K562 (cell line): ENCODE data around the gene GIT2. TPM values are rescaled to one million over a fixed set of nuclear protein-coding genes. Genes with fewer than 3 reads are reported as not detected.

Experiments
- DDX20 ChIP-seq: fragments of 450-650 bp; IDR thresholded peaks from 2 replicates; pipeline ENCODE4 v1.6.1; 2016; ENCODE audit warnings: missing genetic modification characterization, low read depth, mild to moderate bottlenecking, missing compliant biosample characterization, moderate library complexity
- ELF4 ChIP-seq: fragments of 450-650 bp; formaldehyde crosslinking; IDR thresholded peaks from 2 replicates; pipeline ENCODE4 v1.4.0; 2022; ENCODE audit warnings: missing genetic modification characterization
- ETV1 ChIP-seq: fragments of 450-650 bp; conservative IDR thresholded peaks from 2 replicates; pipeline ENCODE4 v1.6.1; 2016; ENCODE audit warnings: missing genetic modification characterization, control low read depth, low read depth, missing compliant biosample characterization
- EWSR1 ChIP-seq: fragments of 450-650 bp; IDR thresholded peaks from 2 replicates; pipeline ENCODE4 v1.6.1; 2018; ENCODE audit warnings: borderline replicate concordance, mild to moderate bottlenecking, low read depth, moderate library complexity; ENCODE audit not compliant: partially characterized antibody
- HDAC6 ChIP-seq: IDR thresholded peaks from 2 replicates; pipeline ENCODE4 v1.6.1; 2012; ENCODE audit warnings: low read depth, mild to moderate bottlenecking, control low read depth, inconsistent platforms, low read length, moderate library complexity
- KLF1 ChIP-seq: fragments of 450-650 bp; IDR thresholded peaks from 2 replicates; pipeline ENCODE4 v1.6.1; 2016; ENCODE audit warnings: missing genetic modification characterization, missing compliant biosample characterization
- LEF1 ChIP-seq: fragments of 450-650 bp; IDR thresholded peaks from 2 replicates; pipeline ENCODE4 v1.6.1; 2016; ENCODE audit warnings: mild to moderate bottlenecking
- MED1 ChIP-seq: sonication (generic); formaldehyde crosslinking; IDR thresholded peaks from 2 replicates; pipeline ENCODE4 v1.8.1; 2023; ENCODE audit warnings: missing genetic modification reagents, borderline replicate concordance
- MYNN ChIP-seq, 2 experiments: sonication (generic); formaldehyde crosslinking in 1 of 2; IDR thresholded peaks; 2 replicates each; pipeline versions ENCODE4 v1.5.0 to v1.6.1; 2016 to 2020; ENCODE audit warnings: antibody characterized with exemption in 1 of 2, missing genetic modification reagents in 1 of 2
- PRMT5 ChIP-seq: sonication (generic); formaldehyde crosslinking; IDR thresholded peaks from 2 replicates; pipeline ENCODE4 v1.5.0; 2020; ENCODE audit warnings: missing genetic modification reagents
- RBBP5 ChIP-seq: fragments of 200-600 bp; sonication (generic); IDR thresholded peaks from 2 replicates; pipeline ENCODE4 v1.6.1; 2012; ENCODE audit warnings: borderline replicate concordance, mild to moderate bottlenecking, low read length, control low read depth, inconsistent platforms; ENCODE audit not compliant: insufficient read depth, poor library complexity, severe bottlenecking
- SMARCC2 ChIP-seq: fragments of 450-650 bp; IDR thresholded peaks from 2 replicates; pipeline ENCODE4 v1.6.1; 2017; ENCODE audit warnings: antibody characterized with exemption, moderate library complexity, mild to moderate bottlenecking, low read depth
- SRSF1 ChIP-seq: fragments of 200-400 bp; formaldehyde crosslinking; IDR thresholded peaks from 2 replicates; pipeline ENCODE4 v1.6.1; 2017; ENCODE audit warnings: mild to moderate bottlenecking, low read depth, low read length, moderate library complexity
- TSC22D4 ChIP-seq: fragments of 450-650 bp; IDR thresholded peaks from 2 replicates; pipeline ENCODE4 v1.6.1; 2016; ENCODE audit warnings: missing genetic modification characterization, missing biosample characterization, control low read depth
- YY1 ChIP-seq, 3 experiments: IDR thresholded peaks; 2 replicates each; pipeline ENCODE4 v1.6.1; 2011; ENCODE audit warnings: low read length in 2 of 3, mild to moderate bottlenecking in 2 of 3, moderate library complexity in 2 of 3, borderline replicate concordance in 1 of 3, control low read depth in 1 of 3, low read depth in 1 of 3; ENCODE audit not compliant: insufficient read depth in 3 of 3, insufficient replicate concordance in 2 of 3, control insufficient read depth in 1 of 3, insufficient read length in 1 of 3; ENCODE audit errors: extremely low read depth in 1 of 3
- ZBTB7A ChIP-seq: IDR thresholded peaks from 2 replicates; pipeline ENCODE4 v1.6.1; 2011; ENCODE audit warnings: low read depth, mild to moderate bottlenecking, low read length, moderate library complexity, borderline replicate concordance; ENCODE audit not compliant: control insufficient read depth
- ZFP1 ChIP-seq: fragments of 450-650 bp; formaldehyde crosslinking; IDR thresholded peaks from 2 replicates; pipeline ENCODE4 v1.4.0; 2020; ENCODE audit warnings: mild to moderate bottlenecking, mixed read lengths
- ZNF133 ChIP-seq: fragments of 250-450 bp; sonication (Bioruptor Pico); IDR thresholded peaks from 2 replicates; pipeline ENCODE4 v1.4.0; 2020; ENCODE audit warnings: mild to moderate bottlenecking
- ZNF143 ChIP-seq: sonication (generic); formaldehyde crosslinking; IDR thresholded peaks from 2 replicates; pipeline ENCODE4 v1.9.0; 2022; ENCODE audit warnings: mild to moderate bottlenecking, missing genetic modification reagents
- ZNF77 ChIP-seq: fragments of 250-450 bp; sonication (Bioruptor Pico); IDR thresholded peaks from 2 replicates; pipeline ENCODE4 v1.5.0; 2020
- polyA plus RNA-seq, 8 experiments: library from polyadenylated mRNA; depleted of rRNA in 4 of 8; stranded (reverse) in 5 of 8; unstranded in 3 of 8; fragments of >200 nt; fragmentation: Nextera tagmentation in 2 of 8; fragmentation: Illumina TruSeq in 1 of 8; extraction: Ambion mirVana in 2 of 8; extraction: Trizol in 1 of 8; gene quantifications; 2 replicates each; pipeline versions ENCODE4 v1.2.1 to v1.2.3, GENCODE V29; 2011 to 2014; ENCODE audit warnings: inconsistent platforms in 1 of 8, missing spikeins in 1 of 8
- total RNA-seq, 7 experiments: library from RNA; depleted of rRNA in 6 of 7; stranded (reverse); fragments of >200 nt in 6 of 7; fragmentation: Illumina TruSeq in 2 of 7; extraction: Trizol in 2 of 7; gene quantifications; 2 replicates each; pipeline versions ENCODE4 v1.2.1 to v1.2.3, GENCODE V29; 2011 to 2021; ENCODE audit warnings: low replicate concordance in 1 of 7
- TF ChIP-seq, protein P1 (sequence below): fragments of 450-650 bp; IDR thresholded peaks from 2 replicates; pipeline ENCODE4 v1.6.1; 2018; ENCODE audit not compliant: partially characterized antibody
- TF ChIP-seq, protein P2 (sequence below): sonication (generic); formaldehyde crosslinking; IDR thresholded peaks from 2 replicates; pipeline ENCODE4 v1.8.1; 2023; ENCODE audit warnings: mild to moderate bottlenecking, missing genetic modification reagents

GIT2 gene
- total and polyA plus RNA-seq, 9 of the 15 experiments (the other 6 are each of a cell fraction or from before 2014, with no cell fraction given) = 4.0 to 30.4 (median 23.5) TPM

DNA sequence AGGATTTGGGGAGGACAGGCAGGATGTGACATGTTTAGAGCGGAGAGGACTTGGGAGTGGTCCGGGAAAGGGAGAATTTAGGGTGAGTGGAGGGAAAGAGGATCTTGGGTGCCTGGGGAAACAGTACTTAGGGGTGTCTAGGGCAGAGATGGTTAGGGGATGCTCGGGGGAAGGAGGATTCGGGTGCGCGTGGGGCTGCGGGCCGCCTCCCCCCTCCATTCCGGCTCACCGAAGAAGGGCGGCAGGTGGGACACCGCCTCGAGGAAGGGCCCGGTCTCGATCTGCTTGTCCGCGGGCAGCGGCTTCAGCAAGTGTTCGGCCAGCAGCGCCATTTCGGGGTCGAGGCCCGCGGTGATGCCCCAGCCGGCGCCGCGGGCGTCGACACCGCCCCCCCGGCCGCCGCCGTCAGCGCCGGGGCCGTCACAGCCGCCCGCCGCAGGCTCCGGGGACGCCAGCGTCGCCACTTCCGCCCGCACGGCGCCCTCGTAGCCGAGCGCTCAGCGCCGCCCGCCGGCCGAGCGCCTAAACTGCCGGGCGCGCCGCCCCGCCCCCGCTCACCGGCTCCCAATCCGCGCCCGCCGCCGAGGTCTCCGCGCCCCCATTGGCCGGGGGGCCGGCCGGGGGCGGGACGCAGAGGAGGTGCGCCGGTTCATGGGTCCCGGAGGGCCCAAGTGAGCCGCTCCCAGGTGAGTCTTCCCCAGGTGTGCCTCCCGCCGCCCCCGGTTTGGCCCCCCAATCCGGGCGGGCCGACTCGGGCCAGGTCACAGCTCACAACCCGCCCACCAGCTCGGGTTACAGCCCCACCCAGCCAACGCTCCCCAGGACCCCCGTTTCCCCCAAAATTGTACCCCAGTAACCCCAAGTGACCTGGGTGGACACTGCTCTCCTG, 115.9 kb downstream of the GIT2 start, which contains the start of gene GLTP (continued):
- TF ChIP-seq, protein P1, sequence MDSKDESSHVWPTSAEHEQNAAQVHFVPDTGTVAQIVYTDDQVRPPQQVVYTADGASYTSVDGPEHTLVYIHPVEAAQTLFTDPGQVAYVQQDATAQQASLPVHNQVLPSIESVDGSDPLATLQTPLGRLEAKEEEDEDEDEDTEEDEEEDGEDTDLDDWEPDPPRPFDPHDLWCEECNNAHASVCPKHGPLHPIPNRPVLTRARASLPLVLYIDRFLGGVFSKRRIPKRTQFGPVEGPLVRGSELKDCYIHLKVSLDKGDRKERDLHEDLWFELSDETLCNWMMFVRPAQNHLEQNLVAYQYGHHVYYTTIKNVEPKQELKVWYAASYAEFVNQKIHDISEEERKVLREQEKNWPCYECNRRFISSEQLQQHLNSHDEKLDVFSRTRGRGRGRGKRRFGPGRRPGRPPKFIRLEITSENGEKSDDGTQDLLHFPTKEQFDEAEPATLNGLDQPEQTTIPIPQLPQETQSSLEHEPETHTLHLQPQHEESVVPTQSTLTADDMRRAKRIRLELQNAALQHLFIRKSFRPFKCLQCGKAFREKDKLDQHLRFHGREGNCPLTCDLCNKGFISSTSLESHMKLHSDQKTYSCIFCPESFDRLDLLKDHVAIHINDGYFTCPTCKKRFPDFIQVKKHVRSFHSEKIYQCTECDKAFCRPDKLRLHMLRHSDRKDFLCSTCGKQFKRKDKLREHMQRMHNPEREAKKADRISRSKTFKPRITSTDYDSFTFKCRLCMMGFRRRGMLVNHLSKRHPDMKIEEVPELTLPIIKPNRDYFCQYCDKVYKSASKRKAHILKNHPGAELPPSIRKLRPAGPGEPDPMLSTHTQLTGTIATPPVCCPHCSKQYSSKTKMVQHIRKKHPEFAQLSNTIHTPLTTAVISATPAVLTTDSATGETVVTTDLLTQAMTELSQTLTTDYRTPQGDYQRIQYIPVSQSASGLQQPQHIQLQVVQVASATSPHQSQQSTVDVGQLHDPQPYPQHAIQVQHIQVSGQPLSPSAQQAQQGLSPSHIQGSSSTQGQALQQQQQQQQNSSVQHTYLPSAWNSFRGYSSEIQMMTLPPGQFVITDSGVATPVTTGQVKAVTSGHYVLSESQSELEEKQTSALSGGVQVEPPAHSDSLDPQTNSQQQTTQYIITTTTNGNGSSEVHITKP = no peak
- TF ChIP-seq SRSF1 (no peak), ZNF143 (no peak), DDX20 (no peak), EWSR1 (no peak), TSC22D4 (no peak), ZNF133 (CRISPR knock-in tag) (no peak), HDAC6 (no peak), MED1 (CRISPR knock-in tag) (no peak), SMARCC2 (no peak), PRMT5 (no peak), ETV1 (tag) (no peak), RBBP5 (peak; percentile 45), ZBTB7A (peak; percentile 38; the same call in 1 of the 2 replicates), MYNN (IDR thresholded peaks at IDR 0.05) (no peak), MYNN (CRISPR knock-in tag; IDR thresholded peaks at IDR 0.05) (no peak), ZNF77 (CRISPR knock-in tag) (no peak), ZFP1 (CRISPR knock-in tag) (no peak), ELF4 (CRISPR knock-in tag) (no peak), KLF1 (tag) (no peak), LEF1 (no peak), YY1 (IDR thresholded peaks at IDR 0.05; ENCODE audit: borderline replicate concordance in 1 of 3, control insufficient read depth in 1 of 3, extremely low read depth in 1 of 3, insufficient read depth in 3 of 3, insufficient read length in 1 of 3, insufficient replicate concordance in 2 of 3, low read depth in 1 of 3, low read length in 2 of 3) (peak in 2 of 3 experiments; percentile 58 to 69)
- TF ChIP-seq, protein P2, sequence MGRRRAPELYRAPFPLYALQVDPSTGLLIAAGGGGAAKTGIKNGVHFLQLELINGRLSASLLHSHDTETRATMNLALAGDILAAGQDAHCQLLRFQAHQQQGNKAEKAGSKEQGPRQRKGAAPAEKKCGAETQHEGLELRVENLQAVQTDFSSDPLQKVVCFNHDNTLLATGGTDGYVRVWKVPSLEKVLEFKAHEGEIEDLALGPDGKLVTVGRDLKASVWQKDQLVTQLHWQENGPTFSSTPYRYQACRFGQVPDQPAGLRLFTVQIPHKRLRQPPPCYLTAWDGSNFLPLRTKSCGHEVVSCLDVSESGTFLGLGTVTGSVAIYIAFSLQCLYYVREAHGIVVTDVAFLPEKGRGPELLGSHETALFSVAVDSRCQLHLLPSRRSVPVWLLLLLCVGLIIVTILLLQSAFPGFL (CRISPR knock-in tag) = no peak
